Kidney (tissue), 14 donors: ENCODE measurements around the gene CYBA. TPM values are rescaled to one million over a fixed set of nuclear protein-coding genes. Genes with fewer than 3 reads are reported as not detected.

ENCODE experiments used
- DNase-seq, 5 donors: peaks; one replicate each; pipeline ENCODE4 v3.0.0-alpha.2; 2013 to 2020
- FAIRE-seq: peaks from 2 replicates; lab custom pipeline; 2012; peaks lifted over from hg19 to GRCh38; lab: Jason Lieb, UNC
- H3K27ac ChIP-seq, 2 donors: one replicate each; pipeline ENCODE4 v1.7.0; 2013; ENCODE audit warnings: low read depth in 2 of 2, low read length in 2 of 2, inconsistent platforms in 1 of 2
- H3K27me3 ChIP-seq: one replicate; pipeline ENCODE4 v1.7.1; 2013; ENCODE audit warnings: low read length, inconsistent platforms; ENCODE audit not compliant: control insufficient read depth, insufficient read depth
- H3K36me3 ChIP-seq, 3 donors: one replicate each; pipeline versions ENCODE4 v1.7.0 to v1.7.1; 2013; ENCODE audit warnings: low read length in 3 of 3, control low read depth in 1 of 3, inconsistent platforms in 1 of 3; ENCODE audit not compliant: insufficient read depth in 3 of 3, control insufficient read depth in 2 of 3
- H3K4me1 ChIP-seq, 3 donors: one replicate each; pipeline versions ENCODE4 v1.7.0 to v1.7.1; 2013; ENCODE audit warnings: low read length in 3 of 3, inconsistent platforms in 1 of 3, low read depth in 1 of 3; ENCODE audit not compliant: control insufficient read depth in 2 of 3, insufficient read depth in 2 of 3
- H3K4me3 ChIP-seq, 3 donors: one replicate each; pipeline versions ENCODE4 v1.7.0 to v1.8.1; 2013; ENCODE audit warnings: low read length in 3 of 3, control low read depth in 1 of 3, inconsistent platforms in 1 of 3
- H3K9ac ChIP-seq, 3 donors: one replicate each; pipeline versions ENCODE4 v1.7.0 to v1.7.1; 2013; ENCODE audit warnings: low read length in 3 of 3, control low read depth in 1 of 3, inconsistent platforms in 1 of 3
- H3K9me3 ChIP-seq, 3 donors: one replicate each; pipeline versions ENCODE4 v1.7.0 to v1.7.1; 2013; ENCODE audit warnings: low read length in 3 of 3, control low read depth in 1 of 3, inconsistent platforms in 1 of 3; ENCODE audit not compliant: control insufficient read depth in 2 of 3, insufficient read depth in 1 of 3
- intact Hi-C: fragments of 100-400 bp; cut with DNase I; formaldehyde crosslinking; loops from one replicate; pipeline ENCODE4 v1.11.1; 2022
- polyA plus RNA-seq: library from polyadenylated mRNA; stranded (reverse); fragments of 350-450 nt; fragmentation: Illumina TruSeq; extraction: RNeasy Lipid Tissue Mini Kit (QIAGEN cat#74804); gene quantifications from one replicate; pipeline ENCODE4 v1.2.3, GENCODE V29; 2014; ENCODE audit warnings: low read depth, low replicate concordance; ENCODE audit not compliant: insufficient read depth
- total RNA-seq: library from RNA; stranded (reverse); fragmentation: NEBNext Ultra II Directional; extraction: Animal tissue kit (Norgen Biotek cat#: 25700); gene quantifications from one replicate; pipeline ENCODE4 v1.2.1, GENCODE V29; 2021
- TF ChIP-seq, protein P1 (sequence below): IDR thresholded peaks from 3 replicates; pipeline ENCODE4 v1.5.1; 2012; ENCODE audit warnings: mild to moderate bottlenecking, moderate library complexity, borderline replicate concordance; ENCODE audit not compliant: insufficient read depth; ENCODE audit errors: extremely low read depth
- donor health status: control.
- donor health status: control.
- donor health status: control.
- donor health status: control.
- donor health status: control.
- donor health status: DM: yes; HTN: yes; CAD: no.
- donor health status: Normal renal cell carcinoma (clear cell type).

CYBA gene
- total and polyA plus RNA-seq, 2 donors from 2014 or later = 263 to 395 TPM

DNA sequence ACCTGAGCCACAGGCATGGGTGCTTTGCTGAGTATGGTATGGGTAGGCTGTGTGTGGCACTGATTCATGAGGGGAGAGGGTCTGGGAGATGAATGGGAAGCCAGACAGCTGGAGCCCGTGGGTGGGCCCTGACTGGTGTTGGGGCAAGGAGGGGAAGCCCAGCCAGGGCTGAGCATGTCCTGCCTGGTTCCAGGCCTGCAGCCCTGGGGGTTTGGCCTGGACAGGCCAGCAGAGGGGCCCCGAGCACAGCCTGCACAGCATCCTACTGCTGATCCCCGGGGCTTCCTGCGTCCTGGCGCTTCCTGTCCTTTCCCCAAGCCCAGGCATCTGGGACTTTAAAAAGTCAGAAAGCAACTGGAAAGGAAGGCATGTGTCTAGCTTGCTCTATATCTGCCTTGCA is 16.6 kb upstream of the CYBA start:
- no peak for DNase-seq
- FAIRE-seq = no peak
- Histone ChIP-seq H3K4me3 (no peak overlapping the region), H3K36me3 (no peaks in the 10 kb centered on the region), H3K27ac (no peak overlapping the region), H3K27me3 (no peaks in the 10 kb centered on the region), H3K9me3 (no peaks in the 10 kb centered on the region), H3K9ac (no peak overlapping the region), H3K4me1 (no peaks in the 10 kb centered on the region)
- TF ChIP-seq, protein P1, sequence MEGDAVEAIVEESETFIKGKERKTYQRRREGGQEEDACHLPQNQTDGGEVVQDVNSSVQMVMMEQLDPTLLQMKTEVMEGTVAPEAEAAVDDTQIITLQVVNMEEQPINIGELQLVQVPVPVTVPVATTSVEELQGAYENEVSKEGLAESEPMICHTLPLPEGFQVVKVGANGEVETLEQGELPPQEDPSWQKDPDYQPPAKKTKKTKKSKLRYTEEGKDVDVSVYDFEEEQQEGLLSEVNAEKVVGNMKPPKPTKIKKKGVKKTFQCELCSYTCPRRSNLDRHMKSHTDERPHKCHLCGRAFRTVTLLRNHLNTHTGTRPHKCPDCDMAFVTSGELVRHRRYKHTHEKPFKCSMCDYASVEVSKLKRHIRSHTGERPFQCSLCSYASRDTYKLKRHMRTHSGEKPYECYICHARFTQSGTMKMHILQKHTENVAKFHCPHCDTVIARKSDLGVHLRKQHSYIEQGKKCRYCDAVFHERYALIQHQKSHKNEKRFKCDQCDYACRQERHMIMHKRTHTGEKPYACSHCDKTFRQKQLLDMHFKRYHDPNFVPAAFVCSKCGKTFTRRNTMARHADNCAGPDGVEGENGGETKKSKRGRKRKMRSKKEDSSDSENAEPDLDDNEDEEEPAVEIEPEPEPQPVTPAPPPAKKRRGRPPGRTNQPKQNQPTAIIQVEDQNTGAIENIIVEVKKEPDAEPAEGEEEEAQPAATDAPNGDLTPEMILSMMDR = no peak
- intact Hi-C loops = no loop called here

DNA sequence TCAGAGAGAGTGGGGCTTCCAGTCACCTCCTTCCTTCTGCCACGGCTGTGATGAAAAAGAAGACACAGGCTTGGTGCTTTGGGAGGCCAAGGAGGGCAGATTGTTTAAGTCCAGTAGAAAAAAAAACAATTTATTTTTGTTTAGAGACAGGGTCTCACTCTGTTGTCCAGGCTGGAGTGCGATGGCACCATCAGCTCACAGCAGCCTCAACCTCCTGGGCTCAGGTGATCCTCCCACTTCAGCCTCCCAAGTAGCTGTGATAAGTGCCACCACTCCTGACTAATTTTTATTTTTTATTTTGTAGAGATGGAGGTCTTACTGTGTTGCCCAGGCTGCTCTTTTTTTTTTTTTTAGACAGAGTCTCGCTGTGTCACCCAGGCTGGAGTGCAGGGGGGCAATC is 14.7 kb upstream of the CYBA start:
- Histone ChIP-seq H3K9ac (no peak overlapping the region), H3K4me3 (no peak overlapping the region), H3K36me3 (no peaks in the 10 kb centered on the region), H3K27ac (no peak overlapping the region), H3K4me1 (peaks cover 0 to 4% (median 0%) of the 10 kb centered on the region in 3 donors), H3K9me3 (no peaks in the 10 kb centered on the region), H3K27me3 (no peaks in the 10 kb centered on the region)
- DNase-seq = no peak
- TF ChIP-seq, protein P1 = no peak
- FAIRE-seq = no peak
- intact Hi-C loops = no loop called here

DNA sequence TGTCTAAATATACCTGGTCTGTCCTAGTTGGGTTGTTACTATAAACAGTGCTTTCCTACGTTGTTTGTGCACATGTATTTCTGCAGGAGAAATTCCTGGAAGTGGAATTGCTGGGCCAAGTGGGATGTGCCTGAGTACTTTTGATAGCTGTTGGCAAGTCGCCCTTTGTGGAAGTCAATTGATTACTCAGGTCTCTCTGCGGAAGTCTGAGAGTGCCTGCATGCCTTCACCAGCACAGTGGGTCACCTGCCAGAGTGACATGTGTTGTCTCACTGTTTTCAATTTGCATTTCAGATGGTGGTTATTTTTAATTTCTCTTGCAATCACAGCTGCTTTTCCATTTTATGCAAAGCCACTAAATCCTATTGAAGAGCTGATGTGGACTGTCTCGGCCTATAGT is 14.3 kb upstream of the CYBA start:
- Histone ChIP-seq H3K27me3 (no peaks in the 10 kb centered on the region), H3K4me3 (no peak overlapping the region), H3K27ac (no peak overlapping the region), H3K9me3 (no peaks in the 10 kb centered on the region), H3K4me1 (peaks cover 0 to 4% (median 0%) of the 10 kb centered on the region in 3 donors), H3K36me3 (no peaks in the 10 kb centered on the region), H3K9ac (no peak overlapping the region)
- TF ChIP-seq, protein P1 = no peak
- intact Hi-C loops = no loop called here
- DNase-seq (no peak), FAIRE-seq (no peak)
